ENCODE data around the gene CAPN7. TPM values are rescaled to one million over a fixed set of nuclear protein-coding genes. Genes with fewer than 3 reads are reported as not detected.

CAPN7 gene
- total RNA-seq, 1 donor from 2014 or later: 49.4 TPM

DNA sequence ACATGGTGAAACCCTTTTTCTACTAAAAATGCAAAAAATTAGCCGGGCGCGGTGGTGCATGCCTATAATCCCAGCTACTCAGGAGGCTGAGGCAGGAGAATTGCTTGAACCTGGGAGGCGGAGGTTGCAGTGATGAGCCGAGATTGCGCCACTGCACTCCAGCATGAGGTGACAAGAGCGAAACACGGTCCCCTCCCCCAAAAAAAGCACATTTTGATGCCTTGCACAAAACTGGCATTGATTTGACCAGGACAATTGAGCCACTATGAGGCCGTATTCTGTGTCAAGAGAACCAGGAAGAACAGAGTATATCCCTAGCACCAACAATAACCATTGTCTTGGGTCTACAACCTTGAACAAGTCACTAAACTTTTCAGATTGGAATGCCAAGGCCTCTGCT, 75.8 kb downstream of the CAPN7 start:
- Histone ChIP-seq H3K4me1 (peaks cover 30% of the 10 kb centered on the region), H3K9me3 (no peaks in the 10 kb centered on the region), H3K27me3 (ENCODE audit: low read depth) (no peaks in the 10 kb centered on the region), H3K4me3 (no peak overlapping the region), H3K36me3 (peaks cover 8% of the 10 kb centered on the region), H3K27ac (no peak overlapping the region)
- ATAC-seq: no peak
- intact Hi-C loops (cut with DNase I): no loop called here
- DNase-seq: no peak
- no peak for TF ChIP-seq CTCF (IDR thresholded peaks at IDR 0.05)

GRCh38 chr3:15283702-15284101, 77.7 kb downstream of the CAPN7 start:
- Histone ChIP-seq H3K27me3 (ENCODE audit: low read depth) (no peaks in the 10 kb centered on the region), H3K27ac (no peak overlapping the region), H3K9me3 (no peaks in the 10 kb centered on the region), H3K4me3 (no peak overlapping the region), H3K36me3 (peaks cover 8% of the 10 kb centered on the region), H3K4me1 (peaks cover 49% of the 10 kb centered on the region)
- no peak for TF ChIP-seq CTCF (IDR thresholded peaks at IDR 0.05)
- no peak for DNase-seq
- ATAC-seq: no peak
- intact Hi-C loops (cut with DNase I): no loop called here

GRCh38 chr3:15284121-15284889, 78.3 kb downstream of the CAPN7 start:
- H3K36me3 ChIP-seq: peaks cover 8% of the 10 kb centered on the region
- no peaks in the 10 kb centered on the region for H3K9me3 ChIP-seq
- no peak overlapping the region for H3K27ac ChIP-seq
- ATAC-seq: peak; percentile 45 to 55
- peaks cover 55% of the 10 kb centered on the region for H3K4me1 ChIP-seq
- TF ChIP-seq CTCF (IDR thresholded peaks at IDR 0.05): no peak
- DNase-seq: no peak
- no peaks in the 10 kb centered on the region for H3K27me3 ChIP-seq (ENCODE audit: low read depth)
- no peak overlapping the region for H3K4me3 ChIP-seq
- intact Hi-C loops (cut with DNase I): no loop called here

- intact Hi-C loops (cut with DNase I): no loop called here
- no peak for DNase-seq
- Histone ChIP-seq H3K27ac (no peak overlapping the region), H3K9me3 (no peaks in the 10 kb centered on the region), H3K27me3 (ENCODE audit: low read depth) (no peaks in the 10 kb centered on the region), H3K36me3 (peaks cover 8% of the 10 kb centered on the region), H3K4me1 (peaks cover 62% of the 10 kb centered on the region), H3K4me3 (no peak overlapping the region)
- no peak for ATAC-seq
- no peak for TF ChIP-seq CTCF (IDR thresholded peaks at IDR 0.05)
Measured at GRCh38 chr3:15286022-15286421, 80.0 kb downstream of the CAPN7 start.

GRCh38 chr3:15287565-15288330, 81.7 kb downstream of the CAPN7 start:
- H3K9me3 ChIP-seq: no peaks in the 10 kb centered on the region
- H3K36me3 ChIP-seq: peaks cover 8% of the 10 kb centered on the region
- H3K4me1 ChIP-seq: peaks cover 75% of the 10 kb centered on the region
- no peak for TF ChIP-seq CTCF (IDR thresholded peaks at IDR 0.05)
- DNase-seq (peak; percentile 73), ATAC-seq (peak; percentile 78 to 88)
- no peaks in the 10 kb centered on the region for H3K27me3 ChIP-seq (ENCODE audit: low read depth)
- no peak overlapping the region for H3K4me3 ChIP-seq
- intact Hi-C loops (cut with DNase I): no loop called here
- H3K27ac ChIP-seq: peak overlapping the region; percentile 54

All from lower lobe of right lung (tissue), 2 donors.